H1 (cell line): ENCODE data around the gene OR5V1. TPM values are rescaled to one million over a fixed set of nuclear protein-coding genes. Genes with fewer than 3 reads are reported as not detected.

Experiments used
- E2F6 ChIP-seq: IDR thresholded peaks from 2 replicates; pipeline ENCODE4 v1.6.1; 2012; ENCODE audit warnings: inconsistent platforms
- MAX ChIP-seq: IDR thresholded peaks from 2 replicates; pipeline ENCODE4 v1.6.1; 2012; ENCODE audit warnings: inconsistent platforms
- polyA plus RNA-seq, 7 experiments: library from polyadenylated mRNA; depleted of rRNA in 3 of 7; stranded (reverse) in 5 of 7; unstranded in 2 of 7; fragments of >200 nt in 5 of 7; fragments of 200-250 nt in 2 of 7; gene quantifications; 1 replicate in 5 of 7; 2 replicates in 1 of 7; 4 replicates in 1 of 7; pipeline versions ENCODE4 v1.2.1 to v1.2.3, GENCODE V29; 2011 to 2013; ENCODE audit warnings: missing spikeins in 2 of 7, mixed read lengths in 2 of 7
- total RNA-seq: library from RNA; stranded (reverse); fragmentation: NEBNext Ultra II Directional; extraction: Animal tissue kit (Norgen Biotek cat#: 25700); gene quantifications from 2 replicates; pipeline ENCODE4 v1.2.1, GENCODE V29; 2021

The OR5V1 gene
- total and polyA plus RNA-seq, 2 of the 8 experiments (the other 6 are each of a cell fraction or from before 2014, with no cell fraction given) = not detected

- TF ChIP-seq E2F6 (no peak), MAX (no peak)
Measured at GRCh38 chr6:29319931-29320330, 48.7 kb downstream of the OR5V1 start (continued).

Other genes starting within 250 kb of the OR5V1 start
- gene OR2J2, start 198.0 kb downstream of the OR5V1 start, total RNA-seq = not detected in 2 replicates
- gene OR2J2, start 198.0 kb downstream of the OR5V1 start, polyA plus RNA-seq (2011; rRNA removed) = not detected in 2 replicates
- gene OR14J1, start 67.2 kb downstream of the OR5V1 start, total RNA-seq = not detected in 2 replicates
- gene OR14J1, start 67.2 kb downstream of the OR5V1 start, polyA plus RNA-seq (2011; rRNA removed) = not detected in 2 replicates
- gene OR12D3, start 6.4 kb upstream of the OR5V1 start, total RNA-seq = not detected in 2 replicates
- gene OR12D3, start 6.4 kb upstream of the OR5V1 start, polyA plus RNA-seq (2011; rRNA removed) = not detected in 2 replicates
- gene OR12D2, start 26.8 kb upstream of the OR5V1 start, total RNA-seq = not detected in 2 replicates
- gene OR12D2, start 26.8 kb upstream of the OR5V1 start, polyA plus RNA-seq (2011; rRNA removed) = not detected in 2 replicates
- not detected in 2 replicates for gene OR12D1, start 46.1 kb upstream of the OR5V1 start, total RNA-seq
- gene OR12D1, start 46.1 kb upstream of the OR5V1 start, polyA plus RNA-seq (2011; rRNA removed) = not detected in 2 replicates
- gene OR10C1, start 70.4 kb upstream of the OR5V1 start, total RNA-seq = not detected in 2 replicates
- not detected in 2 replicates for gene OR10C1, start 70.4 kb upstream of the OR5V1 start, polyA plus RNA-seq (2011; rRNA removed)
- not detected in 2 replicates for gene OR11A1, start 88.2 kb upstream of the OR5V1 start, total RNA-seq
- gene OR11A1, start 88.2 kb upstream of the OR5V1 start, polyA plus RNA-seq (2011; rRNA removed) = not detected in 2 replicates
- not detected in 2 replicates for gene OR2H1, start 88.3 kb upstream of the OR5V1 start, total RNA-seq
- gene OR2H1, start 88.3 kb upstream of the OR5V1 start, polyA plus RNA-seq (2011; rRNA removed) = not detected in 2 replicates
- not detected in 2 replicates for gene MAS1L, start 119.1 kb upstream of the OR5V1 start, total RNA-seq
- gene MAS1L, start 119.1 kb upstream of the OR5V1 start, polyA plus RNA-seq (2011; rRNA removed) = not detected in 2 replicates
- gene UBD, start 190.9 kb upstream of the OR5V1 start, total RNA-seq = not detected in 2 replicates
- gene UBD, start 190.9 kb upstream of the OR5V1 start, polyA plus RNA-seq (2011; rRNA removed) = 0.23 TPM in 1 of 2 replicates, not detected in the other
- not detected in 2 replicates for gene OR2H2, start 216.3 kb upstream of the OR5V1 start, total RNA-seq
- gene OR2H2, start 216.3 kb upstream of the OR5V1 start, polyA plus RNA-seq (2011; rRNA removed) = not detected in 2 replicates